ENCODE data around the gene YWHAQ. TPM values are rescaled to one million over a fixed set of nuclear protein-coding genes. Genes with fewer than 3 reads are reported as not detected.
"Not testable (repeated sequence)": the region's sequence is repeated elsewhere in the genome, so short reads cannot be mapped to it uniquely, and the experiment has no call there.

YWHAQ gene
- total RNA-seq, 3 donors from 2014 or later (not counting 1 experiment from before 2014, with no cell fraction given), result 227 to 240 (median 238) TPM

DNA sequence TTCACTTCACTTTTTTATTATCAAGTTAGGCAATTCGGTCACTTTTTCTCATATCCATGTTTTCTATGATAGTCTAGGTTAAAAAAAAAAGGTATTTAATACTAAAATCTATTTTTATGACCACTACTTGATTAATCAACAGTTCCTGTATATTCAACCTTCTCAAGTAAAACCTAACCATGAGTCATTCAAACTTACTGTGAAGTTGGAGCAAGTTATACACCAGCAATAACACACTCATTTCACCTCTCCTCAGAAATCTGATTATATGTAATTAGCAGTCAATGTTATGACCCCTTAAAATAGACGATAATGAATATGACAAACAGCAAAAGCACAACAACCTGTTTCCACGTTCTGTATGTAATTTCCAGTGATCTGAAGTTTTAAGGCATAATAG, 40.2 kb downstream of the YWHAQ start:
- 86% methylated on average over 1 of the region's 3 CpGs for WGBS (ENCODE audit: insufficient coverage)
- TF ChIP-seq, protein P1, sequence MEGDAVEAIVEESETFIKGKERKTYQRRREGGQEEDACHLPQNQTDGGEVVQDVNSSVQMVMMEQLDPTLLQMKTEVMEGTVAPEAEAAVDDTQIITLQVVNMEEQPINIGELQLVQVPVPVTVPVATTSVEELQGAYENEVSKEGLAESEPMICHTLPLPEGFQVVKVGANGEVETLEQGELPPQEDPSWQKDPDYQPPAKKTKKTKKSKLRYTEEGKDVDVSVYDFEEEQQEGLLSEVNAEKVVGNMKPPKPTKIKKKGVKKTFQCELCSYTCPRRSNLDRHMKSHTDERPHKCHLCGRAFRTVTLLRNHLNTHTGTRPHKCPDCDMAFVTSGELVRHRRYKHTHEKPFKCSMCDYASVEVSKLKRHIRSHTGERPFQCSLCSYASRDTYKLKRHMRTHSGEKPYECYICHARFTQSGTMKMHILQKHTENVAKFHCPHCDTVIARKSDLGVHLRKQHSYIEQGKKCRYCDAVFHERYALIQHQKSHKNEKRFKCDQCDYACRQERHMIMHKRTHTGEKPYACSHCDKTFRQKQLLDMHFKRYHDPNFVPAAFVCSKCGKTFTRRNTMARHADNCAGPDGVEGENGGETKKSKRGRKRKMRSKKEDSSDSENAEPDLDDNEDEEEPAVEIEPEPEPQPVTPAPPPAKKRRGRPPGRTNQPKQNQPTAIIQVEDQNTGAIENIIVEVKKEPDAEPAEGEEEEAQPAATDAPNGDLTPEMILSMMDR (IDR thresholded peaks at IDR 0.05), result no peak
- Mint-ChIP-seq H3K27ac (peak overlapping the region; percentile 13 to 27), H3K27me3 (ENCODE audit: low read depth in 2 of 2) (no peaks in the 10 kb centered on the region), H3K36me3 (no peaks in the 10 kb centered on the region), H3K4me1 (peaks cover 46 to 57% of the 10 kb centered on the region in 2 donors), H3K9me3 (no peaks in the 10 kb centered on the region), H3K4me3 (no peak overlapping the region)
- DNase-seq (no peak), ATAC-seq (no peak)
- Histone ChIP-seq H3K27ac (ENCODE audit: low read length) (no peak overlapping the region), H3K4me1 (ENCODE audit: control insufficient read depth, insufficient read depth, low read length) (peaks cover 13% of the 10 kb centered on the region), H3K4me3 (ENCODE audit: low read length) (no peak overlapping the region), H3K36me3 (ENCODE audit: control insufficient read depth, insufficient read depth, low read length) (peaks cover 55% of the 10 kb centered on the region), H3K9me3 (ENCODE audit: control insufficient read depth, insufficient read depth, low read length) (no peaks in the 10 kb centered on the region), H3K27me3 (ENCODE audit: control insufficient read depth, insufficient read depth, low read length) (no peaks in the 10 kb centered on the region)
- intact Hi-C loops (cut with micrococcal nuclease), result loop anchor here (5.0 kb wide), 1 partner anchor 33 kb away; the partner anchor contains the start of gene ADAM17

DNA sequence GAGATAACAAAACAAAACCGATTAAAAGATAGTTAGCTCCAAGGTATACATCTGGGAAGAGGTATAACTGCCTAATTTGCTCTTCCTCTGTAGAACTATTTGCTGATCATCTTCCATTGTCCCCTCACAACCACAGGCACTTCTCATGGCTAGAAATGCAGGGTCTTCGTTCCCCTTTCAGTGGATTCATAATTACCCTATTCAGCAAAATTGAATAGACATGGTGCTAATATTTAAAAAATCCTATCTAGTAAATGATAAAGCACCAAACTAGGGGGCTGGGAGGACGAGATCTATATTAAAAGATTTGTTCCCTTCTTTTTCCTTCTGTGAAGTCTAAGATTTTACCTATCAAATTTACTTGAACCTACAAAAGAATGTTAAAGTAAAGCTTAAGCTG, 44.3 kb downstream of the YWHAQ start:
- Histone ChIP-seq H3K27me3 (ENCODE audit: control insufficient read depth, insufficient read depth, low read length) (no peaks in the 10 kb centered on the region), H3K36me3 (ENCODE audit: control insufficient read depth, insufficient read depth, low read length) (peaks cover 68% of the 10 kb centered on the region), H3K4me1 (ENCODE audit: control insufficient read depth, insufficient read depth, low read length) (no peaks in the 10 kb centered on the region), H3K4me3 (ENCODE audit: low read length) (no peak overlapping the region), H3K27ac (ENCODE audit: low read length) (no peak overlapping the region), H3K9me3 (ENCODE audit: control insufficient read depth, insufficient read depth, low read length) (no peaks in the 10 kb centered on the region)
- peaks cover 23 to 36% of the 10 kb centered on the region in 2 donors for H3K4me1 Mint-ChIP-seq
- 90% methylated on average over 2 of the region's 3 CpGs for WGBS (ENCODE audit: insufficient coverage)
- no peaks in the 10 kb centered on the region for H3K27me3 Mint-ChIP-seq (ENCODE audit: low read depth in 2 of 2)
- no peaks in the 10 kb centered on the region for H3K9me3 Mint-ChIP-seq
- ATAC-seq, result no peak
- peak overlapping the region; percentile 63 to 71 for H3K27ac Mint-ChIP-seq
- TF ChIP-seq, protein P1 (IDR thresholded peaks at IDR 0.05), result no peak
- intact Hi-C loops (cut with micrococcal nuclease), result no loop called here
- no peak for DNase-seq
- no peak overlapping the region for H3K4me3 Mint-ChIP-seq
- H3K36me3 Mint-ChIP-seq, result no peaks in the 10 kb centered on the region

DNA sequence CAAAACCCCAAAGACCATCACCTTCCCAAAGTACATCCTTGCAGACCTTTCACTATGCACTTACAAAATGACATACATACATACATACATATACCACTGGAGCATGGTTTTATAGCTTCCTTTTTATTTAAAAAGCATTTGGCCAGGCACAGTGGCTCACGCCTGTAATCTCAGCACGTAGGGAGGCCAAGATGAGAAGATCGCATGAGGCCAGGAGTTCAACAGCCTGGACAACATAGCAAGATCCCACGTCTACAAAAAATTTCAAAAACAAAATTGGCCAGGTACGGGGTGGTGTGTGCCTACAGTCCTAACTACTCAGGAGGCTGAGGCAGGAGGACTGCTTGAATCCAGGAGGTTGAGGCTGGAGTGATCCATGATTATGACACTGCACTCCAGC, 45.3 kb downstream of the YWHAQ start:
- peaks cover 16 to 26% of the 10 kb centered on the region in 2 donors for H3K4me1 Mint-ChIP-seq
- Histone ChIP-seq H3K4me1 (ENCODE audit: control insufficient read depth, insufficient read depth, low read length) (no peaks in the 10 kb centered on the region), H3K27ac (ENCODE audit: low read length) (no peak overlapping the region), H3K27me3 (ENCODE audit: control insufficient read depth, insufficient read depth, low read length) (no peaks in the 10 kb centered on the region), H3K9me3 (ENCODE audit: control insufficient read depth, insufficient read depth, low read length) (no peaks in the 10 kb centered on the region), H3K4me3 (ENCODE audit: low read length) (no peak overlapping the region), H3K36me3 (ENCODE audit: control insufficient read depth, insufficient read depth, low read length) (peaks cover 58% of the 10 kb centered on the region)
- 100% methylated on average over 5 of the region's 5 CpGs for WGBS (ENCODE audit: insufficient coverage)
- DNase-seq (no peak), ATAC-seq (no peak)
- intact Hi-C loops (cut with micrococcal nuclease), result no loop called here
- H3K4me3 Mint-ChIP-seq, result no peak overlapping the region
- H3K27me3 Mint-ChIP-seq (ENCODE audit: low read depth in 2 of 2), result no peaks in the 10 kb centered on the region
- H3K27ac Mint-ChIP-seq, result peak overlapping the region; percentile 63 to 71
- H3K9me3 Mint-ChIP-seq, result no peaks in the 10 kb centered on the region
- TF ChIP-seq, protein P1 (IDR thresholded peaks at IDR 0.05), result no peak
- H3K36me3 Mint-ChIP-seq, result no peaks in the 10 kb centered on the region

DNA sequence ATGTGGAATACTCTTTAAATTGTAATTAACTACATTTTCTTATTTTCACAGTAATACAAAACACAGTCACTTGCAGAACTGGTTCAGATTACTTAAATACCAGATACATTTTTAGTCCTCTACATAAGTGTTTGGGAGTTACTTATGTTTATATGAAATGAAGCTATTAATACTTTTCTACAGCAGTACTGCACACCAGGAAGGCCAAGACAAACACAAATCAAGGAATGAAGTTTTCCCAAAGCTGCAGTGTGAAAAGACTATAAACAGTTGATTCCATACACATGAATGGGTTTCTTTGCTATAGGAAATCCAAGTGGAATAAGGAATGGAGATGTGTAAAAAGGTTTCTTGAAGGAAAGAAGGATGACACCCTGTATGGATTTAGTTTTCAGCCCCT, 45.9 kb downstream of the YWHAQ start:
- Mint-ChIP-seq H3K4me1 (peaks cover 16 to 20% of the 10 kb centered on the region in 2 donors), H3K27ac (peak overlapping the region; percentile 63 to 71)
- intact Hi-C loops (cut with micrococcal nuclease); H3K4me3 ChIP-seq (ENCODE audit: low read length); ATAC-seq; H3K27me3 ChIP-seq (ENCODE audit: control insufficient read depth, insufficient read depth, low read length); H3K27ac ChIP-seq (ENCODE audit: low read length); H3K9me3 Mint-ChIP-seq; H3K9me3 ChIP-seq (ENCODE audit: control insufficient read depth, insufficient read depth, low read length); H3K4me3 Mint-ChIP-seq; H3K27me3 Mint-ChIP-seq (ENCODE audit: low read depth in 2 of 2); H3K4me1 ChIP-seq (ENCODE audit: control insufficient read depth, insufficient read depth, low read length); DNase-seq; H3K36me3 Mint-ChIP-seq: not testable (repeated sequence)
- peaks cover 53% of the 10 kb centered on the region for H3K36me3 ChIP-seq (ENCODE audit: control insufficient read depth, insufficient read depth, low read length)

All from natural killer cell (primary cell).